ENCODE results near the gene PLET1.

GRCh38 chr11:112226831-112227401 is 33.7 kb downstream of the PLET1 start:
- TF ChIP-seq MAX (IDR thresholded peaks at IDR 0.05) (no peak), REST (IDR thresholded peaks at IDR 0.05; ENCODE audit: low read depth) (no peak), EP300 (IDR thresholded peaks at IDR 0.05; ENCODE audit: borderline replicate concordance) (no peak), RAD21 (IDR thresholded peaks at IDR 0.05; ENCODE audit: low read depth) (no peak), YY1 (IDR thresholded peaks at IDR 0.05; ENCODE audit: low read depth) (no peak), TEAD4 (IDR thresholded peaks at IDR 0.05) (no peak), TAF1 (IDR thresholded peaks at IDR 0.05; ENCODE audit: low read depth) (no peak; the same call in 1 of the 2 replicates), NFIC (IDR thresholded peaks at IDR 0.05) (no peak), ZBTB7A (IDR thresholded peaks at IDR 0.05; ENCODE audit: low read depth) (no peak), CEBPB (IDR thresholded peaks at IDR 0.05) (no peak)
